ENCODE data around the gene ATG16L1.

DNA sequence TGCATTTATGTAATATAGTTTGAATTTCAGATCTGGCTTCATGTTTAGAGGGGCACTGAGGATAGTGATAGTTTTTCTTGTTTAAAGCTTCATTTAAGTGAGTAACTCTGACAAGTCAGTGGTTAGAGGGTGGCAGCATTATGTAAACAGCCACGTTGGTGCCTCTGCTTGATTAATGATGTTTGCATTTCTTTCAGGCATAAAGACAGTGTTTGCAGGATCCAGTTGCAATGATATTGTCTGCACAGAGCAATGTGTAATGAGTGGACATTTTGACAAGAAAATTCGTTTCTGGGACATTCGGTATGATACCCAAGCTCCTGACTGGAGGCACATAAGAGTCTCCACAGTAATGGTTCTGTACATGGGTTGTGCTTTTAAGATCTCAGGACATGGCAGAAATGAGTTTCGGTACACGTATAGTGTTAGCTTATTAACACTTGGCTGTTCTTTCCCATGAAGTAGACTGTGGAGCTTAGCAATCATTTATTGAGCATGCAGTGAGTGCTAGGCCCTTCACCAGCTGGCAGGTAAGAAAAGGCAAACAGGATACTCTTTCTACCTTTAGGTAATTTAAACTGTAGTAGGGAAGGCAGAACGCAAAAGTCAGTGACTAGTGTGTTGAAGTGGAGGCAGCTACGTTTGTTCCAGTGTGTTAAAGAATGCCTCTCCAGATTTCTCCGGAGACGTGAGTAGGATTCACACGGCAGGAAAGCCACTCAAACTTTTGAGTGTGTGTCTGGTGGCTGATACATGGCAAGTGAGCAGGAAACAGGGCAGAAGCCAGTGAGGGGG, 38.8 kb downstream of the ATG16L1 start:
- TF ChIP-seq, protein P1, sequence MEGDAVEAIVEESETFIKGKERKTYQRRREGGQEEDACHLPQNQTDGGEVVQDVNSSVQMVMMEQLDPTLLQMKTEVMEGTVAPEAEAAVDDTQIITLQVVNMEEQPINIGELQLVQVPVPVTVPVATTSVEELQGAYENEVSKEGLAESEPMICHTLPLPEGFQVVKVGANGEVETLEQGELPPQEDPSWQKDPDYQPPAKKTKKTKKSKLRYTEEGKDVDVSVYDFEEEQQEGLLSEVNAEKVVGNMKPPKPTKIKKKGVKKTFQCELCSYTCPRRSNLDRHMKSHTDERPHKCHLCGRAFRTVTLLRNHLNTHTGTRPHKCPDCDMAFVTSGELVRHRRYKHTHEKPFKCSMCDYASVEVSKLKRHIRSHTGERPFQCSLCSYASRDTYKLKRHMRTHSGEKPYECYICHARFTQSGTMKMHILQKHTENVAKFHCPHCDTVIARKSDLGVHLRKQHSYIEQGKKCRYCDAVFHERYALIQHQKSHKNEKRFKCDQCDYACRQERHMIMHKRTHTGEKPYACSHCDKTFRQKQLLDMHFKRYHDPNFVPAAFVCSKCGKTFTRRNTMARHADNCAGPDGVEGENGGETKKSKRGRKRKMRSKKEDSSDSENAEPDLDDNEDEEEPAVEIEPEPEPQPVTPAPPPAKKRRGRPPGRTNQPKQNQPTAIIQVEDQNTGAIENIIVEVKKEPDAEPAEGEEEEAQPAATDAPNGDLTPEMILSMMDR (IDR thresholded peaks at IDR 0.05): no peak
- TF ChIP-seq EP300 (IDR thresholded peaks at IDR 0.05) (no peak), POLR2A (IDR thresholded peaks at IDR 0.05) (no peak), POLR2AphosphoS5 (IDR thresholded peaks at IDR 0.05) (no peak)
